Eye (tissue), 1 donor: ENCODE results near the gene RAVER2.
A peak's percentile ranks its signal among the peaks of the same experiment; 100 is the strongest.

Experiments used
- DNase-seq: peaks from one replicate; pipeline ENCODE4 v3.0.0-alpha.2; 2015

Gene RAVER2

DNA sequence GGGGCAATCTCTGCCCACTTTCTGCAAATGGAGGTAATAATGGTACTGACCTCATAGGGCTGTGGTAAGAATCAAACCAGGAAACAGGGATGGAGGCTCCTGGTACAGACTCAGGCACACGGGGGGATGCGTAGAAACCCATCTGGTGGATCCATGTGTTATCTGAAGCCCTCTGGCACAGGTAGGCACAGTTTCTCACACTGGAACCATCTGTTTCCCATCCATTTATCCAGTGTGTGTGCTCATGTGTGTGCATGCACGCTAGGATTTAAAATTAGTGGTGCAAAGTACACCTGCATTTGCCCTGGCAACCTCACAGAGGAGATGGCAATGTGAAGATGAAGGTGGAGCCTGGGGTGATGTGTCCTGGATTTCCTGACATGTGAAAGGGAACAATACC, 103.3 kb downstream of the RAVER2 start:
- no peak for DNase-seq

DNA sequence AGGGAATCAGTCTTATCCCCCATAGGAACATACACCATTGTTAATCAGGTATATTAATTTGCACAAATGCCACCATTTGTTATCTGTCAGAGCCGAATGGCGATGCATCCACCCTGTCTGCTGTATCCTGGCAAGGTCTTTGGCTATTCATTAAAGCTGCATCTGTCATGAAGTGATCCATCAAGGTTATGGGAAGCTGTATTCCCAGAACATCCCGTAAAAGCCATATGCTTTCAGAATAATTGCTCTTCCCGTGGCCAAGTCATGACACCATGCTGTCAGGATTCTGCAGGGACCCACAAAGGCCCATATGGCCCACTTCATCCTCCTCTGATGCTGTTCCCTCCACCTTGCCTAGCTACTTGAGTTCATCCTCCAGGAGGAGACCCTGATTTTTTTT, 103.9 kb downstream of the RAVER2 start:
- DNase-seq, result peak; percentile 47

DNA sequence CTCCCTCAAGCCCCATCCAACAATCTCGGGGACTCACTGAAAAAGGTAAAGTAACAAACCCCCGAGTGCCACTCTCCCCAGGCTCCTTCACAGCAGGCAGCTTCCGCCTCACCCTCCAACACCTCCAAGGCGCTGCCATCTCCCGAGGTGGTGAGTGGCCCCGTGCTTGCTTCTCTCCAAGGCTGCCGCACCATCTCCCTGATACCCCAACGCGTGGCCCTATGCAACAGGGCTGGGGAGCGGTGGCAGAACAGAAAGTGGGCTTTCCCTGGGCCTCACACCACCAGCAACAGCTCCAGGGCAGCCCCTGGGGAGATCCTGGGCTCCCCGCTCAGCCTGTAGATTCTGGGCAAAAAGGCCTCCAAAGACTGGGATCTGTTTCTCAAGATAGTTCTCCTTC, 105.1 kb downstream of the RAVER2 start:
- no peak for DNase-seq

DNA sequence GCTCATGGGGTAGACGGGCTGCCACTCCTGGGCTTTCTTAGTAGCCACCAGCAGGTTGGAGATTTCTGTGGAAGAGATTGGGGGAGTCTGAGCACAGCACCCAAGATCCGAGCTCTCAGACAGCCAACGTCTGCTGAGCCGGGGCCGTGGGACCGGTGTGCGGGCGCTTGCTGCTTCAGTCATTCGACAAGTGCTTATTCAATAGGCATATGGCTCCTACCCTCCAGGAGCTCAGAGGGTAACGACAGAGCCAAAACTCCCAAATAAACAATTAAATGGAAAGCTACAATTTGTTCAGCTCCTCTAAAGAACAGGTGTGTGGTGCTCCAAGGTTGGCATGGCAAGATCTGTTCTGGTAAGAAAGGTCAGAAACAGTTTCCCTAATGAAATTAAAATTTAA, 106.0 kb downstream of the RAVER2 start:
- no peak for DNase-seq

DNA sequence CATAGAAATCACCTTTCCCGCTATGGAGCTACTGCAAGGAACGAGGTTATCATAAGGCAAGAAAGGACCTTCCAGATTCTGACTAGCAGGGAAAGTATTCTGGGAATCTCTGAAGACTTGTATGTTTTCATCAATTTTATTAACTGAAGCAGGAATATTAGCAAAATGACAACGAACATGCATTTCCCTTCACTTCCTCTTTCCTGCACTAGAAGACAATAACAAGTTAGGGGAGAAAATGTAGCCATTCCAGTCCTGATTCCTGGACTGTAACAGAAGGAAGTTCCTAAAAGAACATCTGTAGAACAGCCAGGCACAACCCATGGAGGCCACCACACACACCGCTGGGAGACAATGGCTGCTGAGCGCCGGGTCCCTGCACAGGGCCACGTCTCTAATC, 106.8 kb downstream of the RAVER2 start:
- no peak for DNase-seq

DNA sequence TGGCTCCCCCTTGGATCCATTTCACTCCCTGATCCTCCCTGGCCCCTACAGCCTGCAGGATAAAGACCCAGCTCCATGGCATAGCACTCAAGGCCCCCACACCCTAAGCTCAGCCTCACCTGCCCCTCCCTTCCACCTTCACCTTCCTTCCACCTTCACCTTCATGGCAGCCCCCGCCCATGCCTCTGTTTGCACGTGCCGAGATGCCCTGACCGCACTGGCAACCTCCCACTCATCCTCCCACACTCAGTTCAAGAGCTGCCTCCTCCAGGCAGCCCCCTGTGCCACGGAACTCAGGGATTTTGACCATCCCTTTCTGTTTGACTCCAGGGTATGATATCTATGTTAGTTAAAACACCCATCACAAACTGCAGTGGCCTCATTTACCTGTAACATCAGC, 109.8 kb downstream of the RAVER2 start:
- DNase-seq, result no peak

DNA sequence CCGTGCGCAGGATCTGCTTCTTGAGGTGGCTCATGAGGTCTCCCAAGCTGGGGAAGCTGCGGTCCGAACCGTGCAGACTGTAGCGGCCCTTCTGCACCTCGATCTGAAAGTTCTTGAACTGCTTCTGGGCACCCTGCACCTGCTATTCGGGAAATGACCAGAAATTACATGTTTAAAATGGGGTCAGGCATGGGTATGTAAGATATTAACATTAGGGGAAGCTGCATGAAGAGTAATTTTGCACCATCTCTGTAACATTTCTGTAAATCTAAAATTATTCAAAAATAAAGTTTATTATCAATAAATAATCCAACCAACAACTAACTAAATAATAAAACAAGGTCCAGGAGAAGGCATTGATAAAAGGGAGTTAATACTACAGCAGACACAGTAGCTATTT, 110.7 kb downstream of the RAVER2 start:
- DNase-seq, result no peak

DNA sequence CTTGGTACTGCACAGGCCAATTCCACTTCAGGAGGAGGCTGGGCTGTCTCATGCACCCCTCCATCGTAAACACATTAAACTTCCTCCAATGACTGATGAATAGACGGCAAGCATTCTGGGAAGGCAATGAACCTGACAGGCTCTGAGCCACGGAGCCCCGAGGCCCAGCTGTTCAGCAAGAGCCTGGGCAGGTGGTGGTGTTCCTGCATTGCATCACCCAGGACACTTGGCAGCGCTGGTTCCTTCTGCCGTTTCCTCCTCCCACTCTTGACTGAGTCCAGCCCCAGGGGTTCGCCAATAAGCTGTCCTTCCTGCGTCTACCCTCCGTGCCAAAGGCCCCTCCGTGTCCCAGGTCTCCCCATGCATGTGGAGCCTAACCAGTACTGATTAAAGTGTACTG, 111.7 kb downstream of the RAVER2 start:
- no peak for DNase-seq

DNA sequence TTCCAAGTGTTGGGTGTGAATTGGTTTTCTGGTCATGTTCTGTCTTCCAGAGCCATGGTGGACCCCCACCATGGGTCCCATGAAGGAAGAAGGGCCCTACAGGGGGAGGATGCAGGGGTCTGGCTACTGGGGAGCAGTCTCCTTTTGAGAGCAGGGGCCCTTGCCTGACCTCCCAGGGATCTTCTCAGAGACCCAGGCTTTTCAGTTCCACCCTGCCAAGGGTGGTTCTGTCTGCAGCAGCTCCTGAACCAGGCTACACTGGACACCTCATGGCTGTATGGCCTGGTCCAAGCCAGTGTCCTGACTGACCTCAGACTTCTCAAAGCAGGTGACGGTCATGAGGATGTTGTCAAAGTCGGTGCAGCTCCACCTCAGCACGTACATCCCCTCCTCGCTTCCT, 112.5 kb downstream of the RAVER2 start:
- no peak for DNase-seq

DNA sequence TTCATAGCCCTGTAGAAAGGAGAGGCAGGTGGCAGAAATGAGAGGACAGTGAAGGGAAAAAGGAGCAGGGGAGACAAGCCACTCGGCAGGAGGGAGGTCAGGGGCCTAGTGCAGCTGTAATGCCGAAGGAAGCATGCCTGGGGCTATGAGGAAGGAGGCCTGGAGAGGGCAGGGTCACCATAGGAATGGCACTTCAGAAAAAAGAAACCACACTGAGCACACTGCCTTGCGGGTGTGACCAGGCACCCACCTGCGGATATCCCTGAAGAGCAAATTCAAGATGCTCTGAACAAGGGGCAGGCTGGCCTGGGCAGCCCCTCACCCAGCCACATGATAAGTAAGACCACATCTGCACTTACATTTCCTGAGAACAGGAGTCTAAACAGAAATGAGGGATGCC, 116.7 kb downstream of the RAVER2 start:
- DNase-seq, result no peak

DNA sequence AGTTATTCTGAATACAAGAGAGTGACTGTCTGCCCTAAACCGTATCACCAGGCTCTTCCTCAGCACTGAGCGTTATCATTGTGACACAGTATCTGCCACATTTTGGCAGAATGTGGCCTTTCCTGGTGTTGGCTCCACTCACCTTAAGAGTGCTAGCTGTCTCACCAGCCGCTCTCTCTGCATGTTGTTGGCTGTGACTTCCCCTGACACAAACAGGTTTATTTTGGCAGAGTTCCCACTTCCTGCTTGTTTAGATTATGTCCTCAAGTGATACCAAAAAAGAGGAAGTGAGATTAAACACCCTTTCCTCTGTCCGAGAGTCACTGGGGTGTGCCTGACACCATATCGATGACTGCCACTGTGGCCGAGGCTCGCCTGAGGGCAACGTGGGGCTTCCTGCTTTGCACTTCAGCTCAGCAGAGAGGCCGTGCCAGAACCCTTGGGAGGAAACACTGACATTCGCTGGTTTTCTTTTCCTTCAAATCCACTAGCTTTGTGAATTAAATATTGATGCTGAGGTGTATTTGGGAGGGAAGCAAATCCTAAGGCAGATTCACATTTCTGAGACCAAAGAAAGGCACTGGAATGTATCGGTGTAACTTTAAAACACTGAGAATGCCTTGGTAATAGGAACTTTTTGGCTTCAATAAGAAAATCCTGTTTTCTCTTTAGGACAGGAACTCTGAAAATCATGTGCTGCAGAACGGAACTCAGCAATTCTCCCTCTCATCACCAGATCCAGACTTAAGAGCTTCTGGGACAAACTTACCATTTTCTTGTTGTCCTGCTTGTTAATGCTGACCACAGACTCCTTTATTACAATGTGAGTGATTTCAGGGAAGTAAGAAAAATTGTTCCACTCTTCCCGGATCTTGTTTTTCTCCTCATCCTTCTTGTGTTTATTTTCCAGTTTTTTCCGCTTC, 119.4 kb downstream of the RAVER2 start:
- no peak for DNase-seq

DNA sequence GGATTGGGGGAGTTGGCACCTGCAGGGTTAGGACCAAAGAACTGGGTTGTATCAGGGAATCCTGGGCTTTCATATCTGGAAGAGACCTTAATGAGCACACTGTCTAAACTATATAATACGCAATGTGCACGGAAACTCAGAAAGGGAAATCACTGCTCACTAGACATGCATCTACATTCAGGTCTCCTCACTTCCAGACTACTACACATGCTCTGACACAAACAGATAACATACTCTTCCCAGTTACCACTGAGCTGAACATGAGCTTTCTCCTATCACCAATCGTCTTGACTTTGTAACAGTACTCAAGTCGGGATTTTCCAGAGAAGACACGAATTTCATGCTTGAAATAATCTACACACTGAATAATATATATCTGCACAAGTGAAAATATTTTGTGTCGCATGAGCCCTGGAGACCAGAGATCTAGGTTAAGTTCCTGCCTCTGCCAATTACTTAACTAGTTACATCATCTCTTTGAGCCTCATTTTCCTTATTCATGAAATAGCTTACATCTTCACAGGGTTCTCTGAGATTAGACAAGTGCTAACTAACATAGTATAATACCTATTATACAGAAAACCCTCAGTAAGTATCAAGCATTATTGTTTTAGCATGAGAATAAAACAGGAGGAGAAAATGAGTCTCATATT, 120.4 kb downstream of the RAVER2 start:
- DNase-seq, result no peak

DNA sequence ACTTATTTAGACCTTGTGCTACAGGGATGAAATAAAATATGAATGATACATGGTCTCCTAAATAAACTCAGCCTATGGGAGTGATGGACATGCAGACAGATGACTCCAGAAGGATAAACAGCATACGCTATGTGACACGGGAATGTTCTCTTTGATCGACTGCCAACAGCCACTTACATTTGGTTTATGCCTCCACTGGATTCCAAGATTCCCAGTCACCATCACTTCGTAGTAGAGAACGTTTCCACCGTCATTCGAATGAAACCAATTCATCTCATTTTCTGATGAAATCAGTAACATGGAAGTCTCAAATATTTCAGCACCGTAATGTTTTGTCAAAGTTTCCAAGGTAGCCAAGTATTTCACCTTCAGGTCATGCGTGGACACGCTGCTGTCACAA, 121.8 kb downstream of the RAVER2 start:
- no peak for DNase-seq

DNA sequence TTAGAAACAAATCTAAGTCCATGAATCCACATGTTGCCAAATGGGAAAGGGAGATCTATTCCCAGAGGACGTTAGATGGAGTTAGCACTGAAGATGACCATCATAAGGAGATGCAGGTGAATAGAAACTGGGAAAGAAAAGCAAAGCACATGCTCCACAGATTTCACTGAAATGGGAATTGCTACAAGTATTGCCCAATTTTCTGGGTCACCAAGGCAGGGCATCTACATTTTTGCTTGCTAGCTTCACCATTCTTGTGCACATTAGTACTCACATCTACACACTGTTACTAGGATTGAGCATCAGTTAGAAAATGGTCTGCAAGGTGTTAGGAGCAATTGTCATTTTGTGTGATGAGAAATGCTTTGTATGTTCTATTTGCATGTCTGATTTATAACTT, 122.4 kb downstream of the RAVER2 start:
- no peak for DNase-seq

DNA sequence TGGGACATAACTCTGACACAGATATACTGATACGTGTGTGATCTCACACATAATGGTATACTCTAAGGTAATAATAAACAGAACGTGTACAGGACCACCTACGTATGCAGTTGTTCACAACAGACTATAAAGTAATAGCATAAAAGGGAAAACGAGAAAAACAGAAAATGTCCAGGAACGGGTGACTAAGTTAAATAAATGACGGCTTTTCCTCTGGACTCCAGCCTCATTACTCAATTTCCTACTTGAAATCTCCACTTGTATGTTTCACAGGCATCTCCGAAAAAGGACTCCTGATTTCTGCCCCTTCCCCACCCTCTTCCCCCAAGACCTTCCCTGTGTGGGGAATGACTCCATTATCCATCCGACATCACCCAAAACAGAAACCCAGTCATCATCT, 126.4 kb downstream of the RAVER2 start:
- DNase-seq, result no peak

DNA sequence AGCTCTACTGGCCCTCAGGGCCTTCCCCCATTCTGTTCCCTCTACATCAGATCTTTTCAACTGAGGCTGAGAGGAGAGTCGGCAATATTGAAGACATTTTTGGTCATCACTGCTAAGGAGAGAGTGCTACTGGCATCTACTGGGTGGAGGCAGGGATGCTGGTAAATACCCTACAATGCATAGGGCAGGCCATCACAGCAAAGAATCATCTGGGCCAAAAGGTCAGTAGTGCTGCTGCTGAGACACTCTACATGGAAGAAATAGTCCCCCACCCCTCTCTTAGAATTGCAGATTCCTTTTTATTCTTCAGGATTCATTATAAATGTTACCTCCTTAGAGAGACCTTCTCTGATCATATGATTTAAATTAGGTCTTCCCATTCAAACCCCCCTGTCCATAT, 127.2 kb downstream of the RAVER2 start:
- DNase-seq, result no peak

DNA sequence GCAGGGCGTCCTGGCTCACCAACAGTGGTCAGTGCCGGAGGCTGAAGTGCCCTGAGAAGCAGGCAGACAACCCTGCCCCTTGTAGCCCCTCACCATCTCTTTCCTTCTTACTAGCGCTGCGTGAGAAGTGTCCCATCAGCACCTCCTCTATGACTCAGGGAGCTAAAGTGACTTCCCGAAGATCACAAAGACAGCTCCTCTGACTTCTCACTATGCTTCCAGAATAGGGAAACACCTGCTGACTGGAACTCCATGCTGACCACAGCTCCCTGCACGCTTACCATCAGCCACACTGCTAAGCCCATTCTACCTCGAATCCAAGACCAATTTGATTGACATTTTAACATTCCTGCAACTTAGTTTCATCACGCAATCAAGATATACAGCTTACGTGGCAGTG, 128.7 kb downstream of the RAVER2 start:
- no peak for DNase-seq

DNA sequence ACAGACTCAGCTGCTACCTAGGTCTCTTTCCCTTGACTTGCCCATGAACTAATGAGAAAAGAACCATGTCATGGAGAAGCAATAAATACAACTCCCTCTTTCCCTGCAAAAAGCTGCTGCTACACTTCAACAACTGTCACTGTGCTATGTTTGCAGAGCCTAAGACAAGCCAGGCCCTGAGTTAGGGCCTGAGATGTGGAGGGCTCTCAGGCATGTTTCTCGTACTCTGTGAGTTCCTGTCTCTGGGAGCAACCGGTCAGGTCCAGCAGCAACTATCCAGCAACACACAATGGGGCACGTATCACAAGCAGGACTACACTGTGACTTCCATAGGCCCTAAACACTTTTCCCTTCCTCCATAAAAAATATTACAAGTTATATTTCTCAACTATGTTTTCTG, 129.8 kb downstream of the RAVER2 start:
- no peak for DNase-seq

DNA sequence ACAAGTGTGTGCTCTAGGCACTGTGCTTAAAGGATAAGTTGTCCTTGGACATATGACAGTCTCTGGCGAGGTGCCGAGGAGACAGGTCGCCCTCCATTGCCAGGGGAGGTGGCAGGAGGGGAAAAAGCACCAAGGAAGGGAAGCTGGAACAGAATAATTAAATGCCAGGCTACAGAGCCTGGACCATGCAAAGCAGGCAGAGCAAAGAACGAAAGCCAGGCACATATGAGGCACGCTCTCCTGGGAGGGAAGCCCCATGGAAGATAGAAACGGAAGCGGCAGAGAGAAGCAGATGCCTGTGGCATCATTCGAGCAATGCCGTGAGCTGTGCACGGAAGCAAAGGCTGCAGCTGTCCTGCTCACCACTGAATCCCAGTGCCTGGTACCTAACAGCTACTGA, 130.2 kb downstream of the RAVER2 start:
- DNase-seq, result no peak

DNA sequence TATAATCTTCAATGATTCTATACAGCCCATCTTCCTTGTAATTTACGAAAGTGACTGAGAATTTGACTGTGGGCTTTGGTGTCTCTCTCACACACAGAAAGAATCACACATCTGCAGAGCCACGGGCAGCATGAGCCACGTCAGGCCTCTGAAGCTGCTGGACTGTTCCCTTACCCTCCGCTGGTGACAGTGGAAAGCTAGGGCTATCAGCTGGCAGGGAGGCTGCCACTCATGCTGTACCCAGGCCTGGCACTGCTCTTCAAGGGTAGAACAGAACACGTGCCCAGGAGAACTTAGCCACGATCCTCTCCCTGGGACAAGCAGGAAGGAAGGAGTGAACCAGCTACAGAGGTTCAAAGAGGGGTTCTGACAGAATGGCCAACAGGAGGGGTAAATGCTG, 130.7 kb downstream of the RAVER2 start:
- no peak for DNase-seq

DNA sequence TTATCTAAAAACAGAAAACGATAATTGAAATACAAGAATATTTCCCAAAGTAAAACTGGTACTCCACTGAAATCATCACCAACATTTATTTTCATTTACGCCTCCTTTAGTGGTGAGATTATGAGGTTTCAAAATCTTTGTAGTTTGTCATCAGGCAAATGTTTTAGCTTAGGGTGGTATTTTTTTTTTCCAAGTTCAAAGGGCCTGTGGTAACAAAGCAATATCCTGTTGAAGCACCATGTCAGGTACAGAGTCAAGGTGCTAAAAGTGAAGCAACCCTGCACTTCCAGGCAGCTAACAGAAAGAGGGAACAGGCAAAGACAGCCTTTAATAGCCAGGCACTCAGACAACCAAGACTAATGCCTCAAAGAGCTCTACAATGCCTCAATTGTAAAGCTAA, 132.3 kb downstream of the RAVER2 start:
- DNase-seq, result no peak

DNA sequence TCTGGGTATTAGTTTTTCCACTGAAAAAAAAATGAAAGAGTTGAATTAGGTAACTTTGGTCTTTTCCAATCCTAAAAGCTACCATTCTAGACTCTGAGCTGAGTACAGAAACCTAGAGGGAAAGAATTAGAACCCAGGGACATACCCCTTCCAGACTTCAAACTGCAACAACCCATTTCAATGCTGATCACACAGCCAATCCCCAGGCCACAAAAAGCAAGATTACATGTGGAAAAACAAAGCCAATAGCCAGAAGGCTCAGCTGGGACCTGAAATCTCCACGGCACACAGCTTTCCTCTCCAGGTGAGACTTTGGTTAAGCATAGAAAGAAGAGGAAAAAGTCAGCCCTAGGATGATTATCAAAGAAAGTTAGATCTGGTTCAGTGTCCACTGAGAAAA, 132.7 kb downstream of the RAVER2 start:
- DNase-seq, result no peak

DNA sequence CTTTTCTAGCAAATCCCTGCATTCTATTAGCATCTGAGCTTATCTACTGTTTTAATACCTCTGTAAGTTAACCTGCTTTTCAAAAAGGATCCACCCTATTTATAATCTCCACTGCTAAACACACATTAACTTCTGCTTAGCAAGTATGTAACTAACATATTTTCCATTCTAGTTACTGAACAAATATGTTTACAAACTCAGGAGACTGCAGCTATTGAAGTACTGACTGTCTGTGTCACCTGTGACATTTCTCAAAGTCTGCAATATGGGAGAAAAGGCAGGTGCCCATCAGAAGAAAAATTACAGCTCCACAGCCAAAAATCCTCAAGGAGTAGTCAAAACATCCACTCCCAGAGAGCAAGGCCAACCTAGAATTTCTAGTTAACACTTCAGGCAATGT, 133.2 kb downstream of the RAVER2 start:
- no peak for DNase-seq

DNA sequence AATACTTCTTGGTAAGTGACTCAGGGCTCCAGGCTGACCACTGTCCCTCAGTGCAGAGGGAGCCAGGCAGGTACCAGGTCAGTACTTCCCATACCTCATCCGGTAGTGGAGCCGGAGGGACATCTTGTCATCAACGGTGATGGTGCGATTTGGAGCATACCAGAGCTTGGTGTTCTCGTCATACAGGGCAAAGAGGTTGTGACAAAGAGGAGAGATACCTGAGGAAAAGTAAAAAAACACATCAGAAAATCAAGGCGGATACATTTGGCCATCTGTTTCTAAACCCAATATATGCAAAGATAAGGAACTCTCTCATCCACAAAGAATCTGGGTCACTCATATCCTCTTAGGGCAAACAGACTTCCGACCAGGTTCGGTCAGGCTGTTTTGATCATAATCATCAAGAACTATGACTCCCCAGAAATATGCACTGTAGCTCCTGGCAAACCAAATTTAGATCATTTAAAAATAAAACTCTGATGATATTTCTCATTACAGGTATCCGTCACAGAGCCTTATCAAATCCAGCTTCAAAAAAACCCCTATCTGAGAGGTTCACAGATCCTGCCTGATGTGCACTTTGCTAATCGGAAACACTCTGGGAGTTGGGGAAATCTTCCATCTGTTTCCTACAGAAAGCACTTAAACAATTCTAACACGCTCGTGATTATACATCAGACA, 134.2 kb downstream of the RAVER2 start:
- no peak for DNase-seq
